BJ (cell line): ENCODE results near the gene ATXN1. TPM values are rescaled to one million over a fixed set of nuclear protein-coding genes. Genes with fewer than 3 reads are reported as not detected.

ENCODE experiments used
- CTCF ChIA-PET: fragments of 350-600 bp; formaldehyde crosslinking; extraction: SDS; loops from one replicate; lab custom pipeline; 2021; ENCODE audit warnings: antibody characterized with exemption, inconsistent platforms; lab: Yijun Ruan, JAX
- POLR2A ChIA-PET: fragments of 300-600 bp; sonication (Branson Sonifier 250); formaldehyde crosslinking; extraction: SDS; loops from one replicate; lab custom pipeline; 2021; ENCODE audit warnings: antibody characterized with exemption; lab: Charles Lee
- DNase-seq: peaks from one replicate; pipeline ENCODE4 v3.0.0-alpha.2; 2011; ENCODE audit warnings: low read depth
- H3K27me3 ChIP-seq: 2 replicates; pipeline ENCODE4 v1.6.0; 2011; ENCODE audit warnings: low read length; ENCODE audit not compliant: control insufficient read depth, insufficient read depth
- H3K36me3 ChIP-seq: 2 replicates; pipeline ENCODE4 v1.5.1; 2011; ENCODE audit warnings: low read length; ENCODE audit not compliant: control insufficient read depth, insufficient read depth
- H3K4me3 ChIP-seq: 2 replicates; pipeline ENCODE4 v1.5.1; 2011; ENCODE audit warnings: low read depth, mild to moderate bottlenecking, control low read depth, low read length
- CTCF ChIP-seq: IDR thresholded peaks from 2 replicates; pipeline ENCODE4 v1.5.1; 2011; ENCODE audit warnings: low read depth, mild to moderate bottlenecking, control low read depth, inconsistent platforms, low read length, moderate library complexity; ENCODE audit not compliant: insufficient read depth
- polyA plus RNA-seq: library from polyadenylated mRNA; depleted of rRNA; stranded (reverse); fragments of >200 nt; gene quantifications from 2 replicates; pipeline ENCODE4 v1.2.3, GENCODE V29; 2011

ATXN1 gene
- polyA plus RNA-seq, 1 experiment = 60.2 TPM

GRCh38 chr6:16575655-16576054, 185.6 kb downstream of the ATXN1 start:
- no peak for TF ChIP-seq CTCF
- no peak overlapping the region for H3K4me3 ChIP-seq
- no peak for DNase-seq
- 0 out of 2 replicates have a peak, but pooled peaks cover 1% of the 10 kb centered on the region for H3K36me3 ChIP-seq
- POLR2A ChIA-PET = no interaction called here
- H3K27me3 ChIP-seq = no peaks in the 10 kb centered on the region
- CTCF ChIA-PET = interaction anchor here (1.3 kb wide), 1 partner anchor 23 kb away, joined by 3 read pairs; no protein-coding TSS in a partner anchor

GRCh38 chr6:16572943-16573342, 188.3 kb downstream of the ATXN1 start:
- H3K27me3 ChIP-seq = no peaks in the 10 kb centered on the region
- ChIA-PET POLR2A (no interaction called here), CTCF (no interaction called here)
- H3K36me3 ChIP-seq = 0 out of 2 replicates have a peak, but pooled peaks cover 1% of the 10 kb centered on the region
- TF ChIP-seq CTCF = no peak
- DNase-seq = no peak
- no peak overlapping the region for H3K4me3 ChIP-seq

- TF ChIP-seq CTCF = no peak
- H3K36me3 ChIP-seq = 0 out of 2 replicates have a peak, but pooled peaks cover 1% of the 10 kb centered on the region
- no peaks in the 10 kb centered on the region for H3K27me3 ChIP-seq
- CTCF ChIA-PET = no interaction called here
- no peak overlapping the region for H3K4me3 ChIP-seq
- POLR2A ChIA-PET = no interaction called here
- no peak for DNase-seq
Observed at GRCh38 chr6:16572317-16572716, 188.9 kb downstream of the ATXN1 start.

GRCh38 chr6:16570946-16571345, 190.3 kb downstream of the ATXN1 start:
- Histone ChIP-seq H3K27me3 (no peaks in the 10 kb centered on the region), H3K4me3 (no peak overlapping the region), H3K36me3 (no peaks in the 10 kb centered on the region)
- ChIA-PET CTCF (interaction anchor here (1.2 to 1.4 kb wide), 2 partner anchors 11 to 14 kb away, joined by 3 to 5 read pairs; no protein-coding TSS in a partner anchor), POLR2A (no interaction called here)
- no peak for TF ChIP-seq CTCF
- no peak for DNase-seq

GRCh38 chr6:16570221-16570553, 191.1 kb downstream of the ATXN1 start:
- ChIA-PET POLR2A (no interaction called here), CTCF (interaction anchor here (1.4 kb wide), 1 partner anchor 10 kb away, joined by 5 read pairs; no protein-coding TSS in a partner anchor)
- Histone ChIP-seq H3K36me3 (no peaks in the 10 kb centered on the region), H3K27me3 (no peaks in the 10 kb centered on the region), H3K4me3 (no peak overlapping the region)
- TF ChIP-seq CTCF = no peak
- DNase-seq = no peak
